CD4-positive, alpha-beta T cell treated with Interleukin-17A for 1 hour (primary cell): ENCODE measurements around the gene PRDM13.
"Not testable (repeated sequence)": the region's sequence is repeated elsewhere in the genome, so short reads cannot be mapped to it uniquely, and the experiment has no call there.

Source experiments
- DNase-seq: peaks from one replicate; pipeline ENCODE4 v3.0.0-alpha.2; 2020

Gene PRDM13

DNA sequence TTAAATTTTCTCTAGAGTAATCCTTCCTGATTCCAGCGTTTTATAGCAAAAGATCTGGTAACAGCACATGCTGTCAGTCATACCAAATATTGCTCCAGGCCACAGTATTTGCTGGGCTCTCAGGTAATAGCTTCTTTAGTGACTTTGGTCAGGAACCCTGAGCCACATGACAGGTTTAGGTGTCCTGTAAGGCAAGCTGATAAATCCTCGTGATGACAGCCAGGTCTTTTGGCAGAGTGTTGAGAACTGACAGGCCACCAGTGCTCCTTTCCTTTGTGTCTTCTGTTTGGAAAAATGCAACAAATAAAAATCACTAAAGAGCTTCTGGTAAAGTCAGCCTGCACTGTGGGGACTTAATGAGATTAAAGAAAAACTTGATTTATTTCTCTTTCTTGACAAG lies 34.6 kb downstream of the PRDM13 start:
- no peak for DNase-seq

DNA sequence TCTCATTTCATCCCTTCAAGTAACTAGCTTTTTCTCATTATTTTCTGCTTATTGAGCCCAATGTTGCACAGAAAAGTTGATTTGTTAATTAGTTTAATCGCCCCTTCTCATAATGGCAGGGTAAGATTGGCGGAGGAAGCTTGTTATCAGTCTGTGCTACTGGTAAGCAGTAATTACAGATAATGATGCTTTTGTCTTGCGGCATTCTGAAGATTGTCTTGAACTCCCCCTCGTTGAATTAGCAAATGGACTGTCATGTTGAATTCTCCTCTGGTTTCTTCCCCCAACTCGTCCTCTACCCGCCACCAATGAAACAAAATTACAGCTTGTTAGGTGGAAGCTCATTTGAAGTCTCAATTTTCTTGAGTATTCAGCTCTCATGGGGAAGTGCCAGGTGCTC lies 39.4 kb downstream of the PRDM13 start:
- DNase-seq: no peak

GRCh38 chr6:99650091-99650571 lies 43.5 kb downstream of the PRDM13 start:
- DNase-seq: not testable (repeated sequence)

- DNase-seq: no peak
Measured at GRCh38 chr6:99660206-99660605, 53.6 kb downstream of the PRDM13 start.

- DNase-seq: no peak
Measured at GRCh38 chr6:99661870-99662269, 55.2 kb downstream of the PRDM13 start.

DNA sequence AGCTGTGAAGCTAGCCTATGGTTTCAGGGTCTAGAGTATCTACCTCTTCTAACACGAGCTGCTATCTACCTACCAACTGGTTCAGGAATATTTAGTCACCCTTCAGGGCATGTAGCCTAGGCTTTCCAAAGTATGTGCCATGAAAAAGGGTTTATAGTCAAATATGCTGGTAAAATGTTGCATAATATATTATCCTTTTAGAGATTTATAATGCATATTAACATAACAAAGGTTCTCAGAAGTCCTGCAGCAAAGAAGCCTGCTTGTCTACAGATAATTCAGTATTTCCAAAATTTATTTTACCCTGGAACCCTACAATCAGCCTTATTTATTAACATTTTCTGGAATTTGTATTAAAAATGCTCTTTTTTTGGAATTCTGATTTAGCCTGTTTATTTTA lies 56.0 kb downstream of the PRDM13 start:
- DNase-seq: no peak
